GM12865 (cell line): ENCODE data around the gene DHX38.

Source experiments
- DNase-seq: peaks from one replicate; pipeline ENCODE4 v3.0.0; 2010; ENCODE audit warnings: low read depth
- H3K4me3 ChIP-seq: 2 replicates; pipeline ENCODE4 v1.5.1; 2011; ENCODE audit warnings: mild to moderate bottlenecking, low read depth, low read length, control low read depth
- TF ChIP-seq, protein P1 (sequence below): IDR thresholded peaks from 2 replicates; pipeline ENCODE4 v1.5.1; 2011; ENCODE audit warnings: low read length, control low read depth, low read depth, inconsistent platforms; ENCODE audit not compliant: insufficient read depth; ENCODE audit errors: missing control alignments

The DHX38 gene

DNA sequence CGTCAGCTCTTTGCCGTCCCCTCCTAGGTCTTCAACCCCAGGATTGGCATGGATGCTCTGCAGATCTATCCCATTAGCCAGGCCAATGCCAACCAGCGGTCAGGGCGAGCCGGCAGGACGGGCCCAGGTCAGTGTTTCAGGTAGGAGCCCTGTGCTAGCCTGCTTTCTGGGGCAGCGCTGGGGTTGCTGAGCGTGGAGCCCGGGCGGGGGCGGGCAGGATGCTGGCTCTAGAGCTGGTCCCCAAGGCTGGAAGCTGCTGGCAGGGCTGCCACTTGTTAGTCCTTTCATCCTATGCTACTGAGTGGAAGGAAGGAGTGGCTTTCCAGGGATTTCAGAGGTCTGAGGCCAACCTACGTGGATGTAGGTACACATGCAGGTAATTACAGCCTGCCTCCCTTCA lies 12.3 kb downstream of the DHX38 start:
- no peak overlapping the region for H3K4me3 ChIP-seq
- DNase-seq = no peak
- TF ChIP-seq, protein P1, sequence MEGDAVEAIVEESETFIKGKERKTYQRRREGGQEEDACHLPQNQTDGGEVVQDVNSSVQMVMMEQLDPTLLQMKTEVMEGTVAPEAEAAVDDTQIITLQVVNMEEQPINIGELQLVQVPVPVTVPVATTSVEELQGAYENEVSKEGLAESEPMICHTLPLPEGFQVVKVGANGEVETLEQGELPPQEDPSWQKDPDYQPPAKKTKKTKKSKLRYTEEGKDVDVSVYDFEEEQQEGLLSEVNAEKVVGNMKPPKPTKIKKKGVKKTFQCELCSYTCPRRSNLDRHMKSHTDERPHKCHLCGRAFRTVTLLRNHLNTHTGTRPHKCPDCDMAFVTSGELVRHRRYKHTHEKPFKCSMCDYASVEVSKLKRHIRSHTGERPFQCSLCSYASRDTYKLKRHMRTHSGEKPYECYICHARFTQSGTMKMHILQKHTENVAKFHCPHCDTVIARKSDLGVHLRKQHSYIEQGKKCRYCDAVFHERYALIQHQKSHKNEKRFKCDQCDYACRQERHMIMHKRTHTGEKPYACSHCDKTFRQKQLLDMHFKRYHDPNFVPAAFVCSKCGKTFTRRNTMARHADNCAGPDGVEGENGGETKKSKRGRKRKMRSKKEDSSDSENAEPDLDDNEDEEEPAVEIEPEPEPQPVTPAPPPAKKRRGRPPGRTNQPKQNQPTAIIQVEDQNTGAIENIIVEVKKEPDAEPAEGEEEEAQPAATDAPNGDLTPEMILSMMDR = no peak

DNA sequence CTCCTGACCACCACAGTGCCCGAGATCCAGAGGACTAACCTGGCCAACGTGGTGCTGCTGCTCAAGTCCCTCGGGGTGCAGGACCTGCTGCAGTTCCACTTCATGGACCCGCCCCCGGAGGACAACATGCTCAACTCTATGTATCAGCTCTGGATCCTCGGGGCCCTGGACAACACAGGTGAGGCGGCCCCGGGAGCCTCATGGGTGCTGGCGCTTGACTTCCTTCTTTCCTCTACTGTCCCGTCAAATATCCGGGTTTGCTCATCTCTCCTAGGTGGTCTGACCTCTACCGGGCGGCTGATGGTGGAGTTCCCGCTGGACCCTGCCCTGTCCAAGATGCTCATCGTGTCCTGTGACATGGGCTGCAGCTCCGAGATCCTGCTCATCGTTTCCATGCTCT lies 13.7 kb downstream of the DHX38 start:
- TF ChIP-seq, protein P1 = no peak
- no peak for DNase-seq
- H3K4me3 ChIP-seq = no peak overlapping the region

- H3K4me3 ChIP-seq = no peak overlapping the region
- TF ChIP-seq, protein P1 = no peak
- no peak for DNase-seq
These were observed 14.9 kb downstream of the DHX38 start for GRCh38 chr16:72108353-72109102.

DNA sequence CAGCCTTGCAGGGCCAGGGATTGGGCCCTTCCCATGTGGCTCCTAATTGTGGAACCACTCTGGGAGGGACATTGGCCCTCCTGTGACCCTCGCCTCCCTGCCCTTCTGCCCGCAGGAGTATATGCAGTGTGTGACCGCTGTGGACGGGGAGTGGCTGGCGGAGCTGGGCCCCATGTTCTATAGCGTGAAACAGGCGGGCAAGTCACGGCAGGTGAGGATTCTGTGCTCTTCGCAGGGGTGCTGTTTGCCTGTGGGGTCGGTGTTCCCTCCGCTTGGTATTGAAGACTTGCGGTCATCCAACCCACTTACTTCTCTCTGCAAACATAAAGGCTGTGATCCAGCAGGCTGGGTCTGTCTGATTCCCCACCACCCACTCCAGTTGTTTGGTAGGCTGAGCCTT lies 15.7 kb downstream of the DHX38 start:
- TF ChIP-seq, protein P1 = no peak
- no peak for DNase-seq
- H3K4me3 ChIP-seq = no peak overlapping the region

- H3K4me3 ChIP-seq = no peak overlapping the region
- TF ChIP-seq, protein P1 = no peak
- no peak for DNase-seq
These were observed 16.4 kb downstream of the DHX38 start for GRCh38 chr16:72109966-72110530.

DNA sequence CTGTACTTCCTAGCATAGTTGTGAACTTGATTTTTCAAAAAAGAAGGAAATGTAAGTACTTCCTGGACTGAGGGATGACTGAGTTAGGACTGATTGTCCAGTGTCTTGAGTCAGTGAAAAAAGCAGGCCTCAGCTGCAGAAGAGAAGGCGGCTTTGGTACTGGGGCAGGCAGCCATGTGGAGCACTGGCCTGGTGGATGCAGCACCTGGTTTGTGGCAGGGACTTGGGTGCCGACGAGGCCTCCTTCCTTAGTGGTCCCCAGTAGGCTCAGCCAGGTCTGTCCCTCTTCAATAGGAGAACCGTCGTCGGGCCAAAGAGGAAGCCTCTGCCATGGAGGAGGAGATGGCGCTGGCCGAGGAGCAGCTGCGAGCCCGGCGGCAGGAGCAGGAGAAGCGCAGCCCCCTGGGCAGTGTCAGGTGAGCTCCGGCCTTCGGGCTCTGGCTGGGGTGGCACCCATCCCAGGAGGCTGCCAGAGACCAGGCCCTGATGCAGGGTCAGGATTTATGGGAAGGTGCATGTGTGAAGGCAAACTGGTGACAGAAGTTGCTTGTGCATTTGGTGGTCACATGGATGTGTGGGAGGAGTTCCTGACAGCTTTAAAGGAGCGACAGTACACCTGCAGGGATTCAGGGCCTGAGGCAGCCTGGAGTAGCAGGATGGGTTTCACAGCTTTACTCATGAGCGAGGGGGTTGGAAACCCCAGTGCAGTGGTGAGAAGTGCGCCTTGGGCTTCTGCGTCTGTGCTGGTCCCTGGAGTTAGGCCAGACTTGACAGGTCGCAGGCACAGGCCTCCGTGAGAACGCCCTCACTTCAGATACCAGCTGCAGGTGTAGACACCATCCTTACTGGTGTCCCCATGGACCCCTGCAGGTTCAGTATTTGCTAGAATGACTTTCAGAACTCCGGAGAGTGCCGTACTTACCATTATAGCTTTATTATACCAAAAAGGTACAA lies 17.3 kb downstream of the DHX38 start:
- TF ChIP-seq, protein P1 = no peak
- no peak for DNase-seq

More for the DNA sequence above, 17.3 kb downstream of the DHX38 start:
- no peak overlapping the region for H3K4me3 ChIP-seq
